Measurements from ENCODE around the gene FTCDNL1. TPM values are rescaled to one million over a fixed set of nuclear protein-coding genes. Genes with fewer than 3 reads are reported as not detected.

The FTCDNL1 gene
- polyA plus RNA-seq, 3 donors: 2.4 to 7.3 (median 4.1) TPM

GRCh38 chr2:199833525-199833924 lies 17.5 kb downstream of the FTCDNL1 start:
- no peak for DNase-seq
- Histone ChIP-seq H3K9me3 (replicated peaks in 1 of 2; ENCODE audit: control insufficient read depth in 1 of 2, insufficient read depth in 1 of 2, low read length in 2 of 2) (no peaks in the 10 kb centered on the region), H3K4me1 (ENCODE audit: control insufficient read depth in 1 of 2, insufficient read depth in 2 of 2, low read length in 2 of 2) (no peaks in the 10 kb centered on the region), H3K27me3 (ENCODE audit: control insufficient read depth in 2 of 2, insufficient read depth in 2 of 2, low read length in 2 of 2) (no peaks in the 10 kb centered on the region), H3K27ac (ENCODE audit: low read depth in 1 of 2, low read length in 2 of 2) (no peak overlapping the region), H3K4me2 (replicated peaks; ENCODE audit: extremely low read depth, low read length, poor library complexity, severe bottlenecking) (no peak overlapping the region), H3K4me3 (replicated peaks in 1 of 3; ENCODE audit: low read depth in 2 of 3, low read length in 3 of 3) (no peak overlapping the region), H2AFZ (ENCODE audit: insufficient read depth, low read depth, low read length, poor library complexity, severe bottlenecking) (no peak overlapping the region), H3K9ac (ENCODE audit: insufficient read depth, low read length, poor library complexity, severe bottlenecking) (no peak overlapping the region), H3K36me3 (replicated peaks in 1 of 2; ENCODE audit: control insufficient read depth in 1 of 2, insufficient read depth in 2 of 2, low read length in 2 of 2) (peaks cover 0 to 8% of the 10 kb centered on the region in 2 donors), H4K20me1 (ENCODE audit: insufficient read depth, low read length) (no peaks in the 10 kb centered on the region), H3K79me2 (ENCODE audit: insufficient read depth, low read length) (no peaks in the 10 kb centered on the region)
- intact Hi-C loops (cut with micrococcal nuclease): no loop called here
- H3K27me3 Mint-ChIP-seq (ENCODE audit: low read depth in 3 of 3): peaks cover 0 to 2% (median 0%) of the 10 kb centered on the region in 3 donors
- no peak overlapping the region for H3K4me3 Mint-ChIP-seq
- TF ChIP-seq CTCF (IDR thresholded peaks at IDR 0.05): no peak
- H3K4me1 Mint-ChIP-seq: peaks cover 1% of the 10 kb centered on the region
- no CpG with 5 or more reads among the region's 1 CpG for WGBS (ENCODE audit: insufficient coverage)
- H3K9me3 Mint-ChIP-seq: no peaks in the 10 kb centered on the region
- H3K36me3 Mint-ChIP-seq: peaks cover 5 to 12% of the 10 kb centered on the region in 2 donors
- no peak overlapping the region for H3K27ac Mint-ChIP-seq

- Histone ChIP-seq H3K36me3 (replicated peaks in 1 of 2; ENCODE audit: control insufficient read depth in 1 of 2, insufficient read depth in 2 of 2, low read length in 2 of 2) (no peaks in the 10 kb centered on the region), H4K20me1 (ENCODE audit: insufficient read depth, low read length) (no peaks in the 10 kb centered on the region), H3K79me2 (ENCODE audit: insufficient read depth, low read length) (no peaks in the 10 kb centered on the region), H2AFZ (ENCODE audit: insufficient read depth, low read depth, low read length, poor library complexity, severe bottlenecking) (no peak overlapping the region), H3K4me2 (replicated peaks; ENCODE audit: extremely low read depth, low read length, poor library complexity, severe bottlenecking) (no peak overlapping the region), H3K4me3 (replicated peaks in 1 of 3; ENCODE audit: low read depth in 2 of 3, low read length in 3 of 3) (no peak overlapping the region), H3K4me1 (ENCODE audit: control insufficient read depth in 1 of 2, insufficient read depth in 2 of 2, low read length in 2 of 2) (no peaks in the 10 kb centered on the region), H3K27me3 (ENCODE audit: control insufficient read depth in 2 of 2, insufficient read depth in 2 of 2, low read length in 2 of 2) (no peaks in the 10 kb centered on the region), H3K9ac (ENCODE audit: insufficient read depth, low read length, poor library complexity, severe bottlenecking) (no peak overlapping the region), H3K27ac (ENCODE audit: low read depth in 1 of 2, low read length in 2 of 2) (no peak overlapping the region), H3K9me3 (replicated peaks in 1 of 2; ENCODE audit: control insufficient read depth in 1 of 2, insufficient read depth in 1 of 2, low read length in 2 of 2) (no peaks in the 10 kb centered on the region)
- WGBS (ENCODE audit: insufficient coverage): 100% methylated on average over 6 of the region's 9 CpGs
- no peak for DNase-seq
- Mint-ChIP-seq H3K4me1 (peaks cover 5% of the 10 kb centered on the region), H3K36me3 (no peaks in the 10 kb centered on the region), H3K9me3 (no peaks in the 10 kb centered on the region), H3K27ac (no peak overlapping the region), H3K27me3 (ENCODE audit: low read depth in 3 of 3) (no peaks in the 10 kb centered on the region), H3K4me3 (no peak overlapping the region)
- TF ChIP-seq CTCF (IDR thresholded peaks at IDR 0.05): no peak
- intact Hi-C loops (cut with micrococcal nuclease): no loop called here
These were observed 20.5 kb downstream of the FTCDNL1 start for GRCh38 chr2:199830531-199830930.

Measured in CD14-positive monocyte (primary cell).